OCI-M2 (cell line): ENCODE results near the gene MICALL2.
"Not testable (repeated sequence)": the region's sequence is repeated elsewhere in the genome, so short reads cannot be mapped to it uniquely, and the experiment has no call there.

Source experiments
- DNase-seq: peaks from one replicate; lab custom pipeline; 2025; ENCODE audit not compliant: unreplicated experiment; lab: John Stamatoyannopoulos, UW

MICALL2 gene

GRCh38 chr7:1449951-1450350 is 9.3 kb downstream of the MICALL2 start:
- no peak for DNase-seq

GRCh38 chr7:1449501-1449900 is 9.8 kb downstream of the MICALL2 start:
- no peak for DNase-seq

- no peak for DNase-seq
Measured at GRCh38 chr7:1448958-1449357, 10.3 kb downstream of the MICALL2 start.

GRCh38 chr7:1447551-1448244 is 11.6 kb downstream of the MICALL2 start:
- DNase-seq: no peak

GRCh38 chr7:1447112-1447511 is 12.2 kb downstream of the MICALL2 start:
- no peak for DNase-seq

GRCh38 chr7:1446620-1447032 is 12.6 kb downstream of the MICALL2 start:
- no peak for DNase-seq

- not testable (repeated sequence) for DNase-seq
Measured at GRCh38 chr7:1446026-1446425, 13.2 kb downstream of the MICALL2 start.

- no peak for DNase-seq
Measured at GRCh38 chr7:1445341-1445740, 13.9 kb downstream of the MICALL2 start.

- DNase-seq: no peak
Measured at GRCh38 chr7:1444925-1445322, 14.3 kb downstream of the MICALL2 start.

- no peak for DNase-seq
Measured at GRCh38 chr7:1444214-1444924, 14.9 kb downstream of the MICALL2 start.

- DNase-seq: not testable (repeated sequence)
Measured at GRCh38 chr7:1443587-1444200, 15.6 kb downstream of the MICALL2 start.

- no peak for DNase-seq
Measured at GRCh38 chr7:1442355-1443124, 16.7 kb downstream of the MICALL2 start.

- DNase-seq: no peak
Measured at GRCh38 chr7:1441615-1442354, 17.5 kb downstream of the MICALL2 start.

- no peak for DNase-seq
Measured at GRCh38 chr7:1440620-1441019, 18.6 kb downstream of the MICALL2 start.

GRCh38 chr7:1439373-1440363 is 19.6 kb downstream of the MICALL2 start:
- DNase-seq: no peak

- DNase-seq: no peak
Measured at GRCh38 chr7:1438821-1439220, 20.4 kb downstream of the MICALL2 start.

GRCh38 chr7:1438208-1438607 is 21.1 kb downstream of the MICALL2 start:
- DNase-seq: no peak

- DNase-seq: no peak
Measured at GRCh38 chr7:1437155-1437880, 22.0 kb downstream of the MICALL2 start.

GRCh38 chr7:1436608-1437007 is 22.7 kb downstream of the MICALL2 start:
- DNase-seq: no peak
